OCI-LY7 (cell line): ENCODE measurements around the gene RASGRP4. TPM values are rescaled to one million over a fixed set of nuclear protein-coding genes. Genes with fewer than 3 reads are reported as not detected.

Experiments
- BruUV-seq: library from RNA; stranded (reverse); fragments of 400-500 nt; replicated peaks from 2 replicates; lab custom pipeline; 2021; lab: Mats Ljungman, UMichigan
- CTCF ChIA-PET: fragments of 300-600 bp; sonication (Branson Sonifier 250); formaldehyde crosslinking; loops from one replicate; lab custom pipeline; 2022; ENCODE audit warnings: antibody characterized with exemption; ENCODE audit not compliant: unreplicated experiment; lab: Charles Lee
- POLR2A ChIA-PET: fragments of 300-600 bp; sonication (Branson Sonifier 250); formaldehyde crosslinking; loops from one replicate; lab custom pipeline; 2022; ENCODE audit warnings: antibody characterized with exemption; lab: Charles Lee
- DNase-seq: peaks from one replicate; pipeline ENCODE4 v3.0.0-alpha.2; 2015; ENCODE audit warnings: low spot score
- H2AFZ ChIP-seq: fragments of 200-600 bp; sonication (generic), shearing (Covaris generic); 2 replicates; pipeline ENCODE4 v1.6.1; 2014; ENCODE audit warnings: mild to moderate bottlenecking, antibody characterized with exemption, low read length, moderate library complexity
- H3K27ac ChIP-seq: fragments of 200-600 bp; sonication (generic); 2 replicates; pipeline ENCODE4 v1.5.1; 2014; ENCODE audit warnings: mixed run types, low read depth, mild to moderate bottlenecking, moderate library complexity, low read length, inconsistent platforms; ENCODE audit not compliant: poor library complexity, severe bottlenecking
- H3K36me3 ChIP-seq: fragments of 200-600 bp; sonication (generic); 2 replicates; pipeline ENCODE4 v1.6.1; 2014; ENCODE audit warnings: mild to moderate bottlenecking, antibody characterized with exemption, low read length, moderate library complexity, mixed read lengths; ENCODE audit not compliant: insufficient read depth
- H3K4me1 ChIP-seq: fragments of 200-600 bp; sonication (generic); 2 replicates; pipeline ENCODE4 v1.5.1; 2014; ENCODE audit warnings: mild to moderate bottlenecking, low read length; ENCODE audit not compliant: insufficient read depth, poor library complexity, severe bottlenecking
- H3K4me2 ChIP-seq: fragments of 200-600 bp; sonication (generic); 2 replicates; pipeline ENCODE4 v1.6.1; 2014; ENCODE audit warnings: mild to moderate bottlenecking, low read length
- H3K4me3 ChIP-seq: fragments of 200-600 bp; sonication (generic); 2 replicates; pipeline ENCODE4 v1.5.1; 2014; ENCODE audit warnings: mild to moderate bottlenecking, low read depth, low read length; ENCODE audit not compliant: poor library complexity, severe bottlenecking
- H3K79me2 ChIP-seq: fragments of 200-600 bp; sonication (generic); 2 replicates; pipeline ENCODE4 v1.6.1; 2016; ENCODE audit warnings: low read depth, mild to moderate bottlenecking, low read length, moderate library complexity, mixed read lengths; ENCODE audit not compliant: insufficient read depth
- H3K9me2 ChIP-seq: fragments of 200-600 bp; sonication (generic); 2 replicates; pipeline ENCODE4 v1.6.1; 2016; ENCODE audit warnings: mild to moderate bottlenecking, low read length, mixed read lengths; ENCODE audit not compliant: insufficient read depth
- H3K9me3 ChIP-seq: fragments of 200-600 bp; sonication (generic); 2 replicates; pipeline ENCODE4 v1.6.1; 2014; ENCODE audit warnings: mild to moderate bottlenecking, mixed run types, low read length, mixed read lengths
- H4K20me1 ChIP-seq: fragments of 200-600 bp; sonication (generic); 2 replicates; pipeline ENCODE4 v1.6.1; 2014; ENCODE audit warnings: mild to moderate bottlenecking, antibody characterized with exemption, low read length, moderate library complexity, mixed read lengths; ENCODE audit not compliant: insufficient read depth
- CTCF ChIP-seq: fragments of 200-600 bp; sonication (generic); conservative IDR thresholded peaks from 2 replicates; pipeline ENCODE4 v1.5.1; 2014; ENCODE audit warnings: mild to moderate bottlenecking, antibody characterized with exemption, low read length, moderate library complexity, mixed read lengths
- EZH2phosphoT487 ChIP-seq: fragments of 200-600 bp; sonication (generic); IDR thresholded peaks from 2 replicates; pipeline ENCODE4 v1.6.1; 2018; ENCODE audit warnings: low read depth, borderline replicate concordance, mild to moderate bottlenecking, mixed run types, antibody characterized with exemption, low read length, moderate library complexity, mixed read lengths
- intact Hi-C: fragments of 100-400 bp; cut with micrococcal nuclease; formaldehyde crosslinking; loops from one replicate; pipeline ENCODE4 v1.10.0; 2022; ENCODE audit not compliant: unreplicated experiment
- total RNA-seq, 2 experiments: library from RNA; depleted of rRNA in 1 of 2; stranded (reverse); fragments of >200 nt in 1 of 2; shearing (Covaris generic) in 1 of 2; gene quantifications; 2 replicates each; pipeline ENCODE4 v1.2.3, GENCODE V29; 2014 to 2022

The RASGRP4 gene
- total RNA-seq, 2 experiments from 2014 or later: not detected

- Histone ChIP-seq H3K9me3 (no peaks in the 10 kb centered on the region), H3K9me2 (no peaks in the 10 kb centered on the region), H3K27ac (peak within 1 kb of the TSS; percentile 29), H4K20me1 (no peaks in the 10 kb centered on the region), H3K4me3 (peak within 1 kb of the TSS; percentile 83), H3K4me2 (peak within 1 kb of the TSS; percentile 76), H3K4me1 (peaks cover 4% of the 10 kb centered on the region), H3K79me2 (no peaks in the 10 kb centered on the region), H2AFZ (peak within 1 kb of the TSS; percentile 89), H3K36me3 (peaks cover 7% of the 10 kb centered on the region; the same call in 1 of the 2 replicates)
- TF ChIP-seq EZH2phosphoT487 (no peak), CTCF (peak; percentile 83)
- intact Hi-C loops: loop anchor here (1.0 to 5.0 kb wide), 5 partner anchors 28 to 529 kb away; partner anchors contain the start of genes EIF3K, MAP4K1, MRPS12 and PSMD8
- ChIA-PET POLR2A (interaction anchor here (0.5 to 1.7 kb wide), 9 partner anchors 12 to 826 kb away, joined by 3 to 10 read pairs (median 4); partner anchors contain the start of genes GGN, PSMD8 and SPRED3), CTCF (interaction anchor here (0.6 to 1.2 kb wide), 14 partner anchors 15 to 526 kb away, joined by 3 to 15 read pairs (median 5); partner anchors contain the start of genes GGN and PSMD8)
- peak; percentile 99 for DNase-seq
- BruUV-seq: no TSS peak
Observed at GRCh38 chr19:38402967-38403674, 22.9 kb downstream of the RASGRP4 start, which contains the start of gene FAM98C. Gene FAM98C, plus strand, starts transcription at chr19:38403093. Its CDS starts 61 bp downstream, at chr19:38403154.

- Histone ChIP-seq H3K9me3 (no peaks in the 10 kb centered on the region), H3K27ac (peak overlapping the region; percentile 29)
- CTCF ChIA-PET: interaction anchor here (0.6 to 1.2 kb wide), 14 partner anchors 14 to 526 kb away, joined by 3 to 15 read pairs (median 5); partner anchors contain the start of genes GGN and PSMD8
Observed at GRCh38 chr19:38402623-38402966, 23.4 kb downstream of the RASGRP4 start.

More at GRCh38 chr19:38402623-38402966, 23.4 kb downstream of the RASGRP4 start:
- Histone ChIP-seq H3K4me2 (peak overlapping the region; percentile 76), H3K9me2 (no peaks in the 10 kb centered on the region), H3K36me3 (peaks cover 7% of the 10 kb centered on the region; the same call in 1 of the 2 replicates), H2AFZ (peak overlapping the region; percentile 89), H3K79me2 (no peaks in the 10 kb centered on the region), H3K4me3 (peak overlapping the region; percentile 63), H4K20me1 (no peaks in the 10 kb centered on the region), H3K4me1 (peaks cover 4% of the 10 kb centered on the region)
- POLR2A ChIA-PET: interaction anchor here (0.5 to 1.7 kb wide), 9 partner anchors 12 to 826 kb away, joined by 3 to 10 read pairs (median 4); partner anchors contain the start of genes GGN, PSMD8 and SPRED3
- BruUV-seq: no TSS peak
- TF ChIP-seq EZH2phosphoT487 (no peak), CTCF (no peak)
- intact Hi-C loops: loop anchor here (2.0 to 5.0 kb wide), 3 partner anchors 28 to 530 kb away; partner anchors contain the start of genes EIF3K, MAP4K1, MRPS12 and PSMD8
- no peak for DNase-seq
